Immature natural killer cell (primary cell): ENCODE results near the gene TSKU. TPM values are rescaled to one million over a fixed set of nuclear protein-coding genes. Genes with fewer than 3 reads are reported as not detected.

Experiments used
- DNase-seq, 3 donors: peaks; one replicate each; pipeline ENCODE4 v3.0.0; 2022; ENCODE audit warnings: mixed read lengths in 1 of 3
- H3K27ac Mint-ChIP-seq, 6 donors: one replicate each; pipeline ENCODE4 v1.8.0; 2020; ENCODE audit warnings: mixed read lengths in 6 of 6, mild to moderate bottlenecking in 5 of 6, inconsistent platforms in 4 of 6, moderate library complexity in 3 of 6
- H3K27me3 Mint-ChIP-seq, 3 donors: one replicate each; pipeline ENCODE4 v1.8.0; 2020 to 2021; ENCODE audit warnings: low read depth in 3 of 3, mild to moderate bottlenecking in 3 of 3, mixed read lengths in 3 of 3, moderate library complexity in 3 of 3, inconsistent platforms in 1 of 3
- H3K36me3 Mint-ChIP-seq, 3 donors: one replicate each; pipeline ENCODE4 v1.8.0; 2020; ENCODE audit warnings: mixed read lengths in 3 of 3, inconsistent platforms in 2 of 3, mild to moderate bottlenecking in 2 of 3
- H3K4me1 Mint-ChIP-seq, 2 donors: one replicate each; pipeline ENCODE4 v1.8.0; 2020; ENCODE audit warnings: inconsistent platforms in 2 of 2, mild to moderate bottlenecking in 2 of 2, mixed read lengths in 2 of 2, moderate library complexity in 1 of 2
- H3K4me3 Mint-ChIP-seq, 5 donors: one replicate each; pipeline ENCODE4 v1.8.0; 2020; ENCODE audit warnings: mild to moderate bottlenecking in 5 of 5, mixed read lengths in 5 of 5, inconsistent platforms in 3 of 5, moderate library complexity in 3 of 5
- H3K9me3 Mint-ChIP-seq, 6 donors: one replicate each; pipeline ENCODE4 v1.8.0; 2020; ENCODE audit warnings: mild to moderate bottlenecking in 6 of 6, mixed read lengths in 6 of 6, inconsistent platforms in 4 of 6, moderate library complexity in 3 of 6
- polyA plus RNA-seq, 3 donors: library from polyadenylated mRNA; unstranded; fragments of 300-500 nt; fragmentation: Illumina TruSeq; gene quantifications; one replicate each; pipeline ENCODE4 v1.2.3, GENCODE V29; 2021

TSKU gene
- polyA plus RNA-seq, 3 donors from 2014 or later: not detected

DNA sequence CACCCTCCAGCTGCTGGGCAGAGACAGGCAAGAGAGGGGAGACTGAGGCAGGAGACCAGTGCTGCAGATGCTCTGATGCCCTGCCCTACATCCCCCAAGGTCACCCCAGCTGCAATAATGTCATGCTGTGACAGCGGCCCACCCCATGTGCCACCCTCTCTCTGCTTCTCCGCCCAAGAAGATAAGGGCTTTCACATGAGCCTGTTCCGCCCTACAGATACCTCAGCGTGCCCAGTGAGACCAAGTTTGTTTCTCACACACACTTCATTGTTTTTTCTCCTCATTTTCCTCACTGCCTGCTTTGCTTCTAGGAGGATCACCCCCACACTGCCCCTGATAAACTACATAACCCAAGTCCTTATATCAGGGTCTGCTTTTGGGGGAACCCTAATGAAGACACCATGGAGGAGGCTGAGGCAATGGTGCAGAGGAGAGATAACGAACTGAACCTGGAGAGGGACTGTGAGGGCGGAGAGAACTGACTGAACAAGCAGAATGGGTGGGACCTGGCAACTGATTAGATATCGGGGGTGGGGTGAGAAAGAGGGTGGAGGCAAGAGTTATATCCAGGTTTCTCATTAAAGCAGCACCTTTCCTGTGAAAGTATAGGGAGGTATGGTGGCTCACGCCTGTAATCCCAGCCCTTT lies 37.5 kb upstream of the TSKU start:
- H3K27ac Mint-ChIP-seq: no peak overlapping the region
- no peak for DNase-seq
- H3K36me3 Mint-ChIP-seq: no peaks in the 10 kb centered on the region
- no peak overlapping the region for H3K4me3 Mint-ChIP-seq
- H3K27me3 Mint-ChIP-seq: peaks cover 2% of the 10 kb centered on the region in 3 donors
- no peaks in the 10 kb centered on the region for H3K9me3 Mint-ChIP-seq
- H3K4me1 Mint-ChIP-seq: no peaks in the 10 kb centered on the region

- no peaks in the 10 kb centered on the region for H3K9me3 Mint-ChIP-seq
- no peaks in the 10 kb centered on the region for H3K4me1 Mint-ChIP-seq
- H3K36me3 Mint-ChIP-seq: no peaks in the 10 kb centered on the region
- H3K27me3 Mint-ChIP-seq: peaks cover 2 to 4% (median 2%) of the 10 kb centered on the region in 3 donors
- no peak overlapping the region for H3K4me3 Mint-ChIP-seq
- H3K27ac Mint-ChIP-seq: no peak overlapping the region
- no peak for DNase-seq
These were observed 35.8 kb upstream of the TSKU start for GRCh38 chr11:76747153-76747914.

DNA sequence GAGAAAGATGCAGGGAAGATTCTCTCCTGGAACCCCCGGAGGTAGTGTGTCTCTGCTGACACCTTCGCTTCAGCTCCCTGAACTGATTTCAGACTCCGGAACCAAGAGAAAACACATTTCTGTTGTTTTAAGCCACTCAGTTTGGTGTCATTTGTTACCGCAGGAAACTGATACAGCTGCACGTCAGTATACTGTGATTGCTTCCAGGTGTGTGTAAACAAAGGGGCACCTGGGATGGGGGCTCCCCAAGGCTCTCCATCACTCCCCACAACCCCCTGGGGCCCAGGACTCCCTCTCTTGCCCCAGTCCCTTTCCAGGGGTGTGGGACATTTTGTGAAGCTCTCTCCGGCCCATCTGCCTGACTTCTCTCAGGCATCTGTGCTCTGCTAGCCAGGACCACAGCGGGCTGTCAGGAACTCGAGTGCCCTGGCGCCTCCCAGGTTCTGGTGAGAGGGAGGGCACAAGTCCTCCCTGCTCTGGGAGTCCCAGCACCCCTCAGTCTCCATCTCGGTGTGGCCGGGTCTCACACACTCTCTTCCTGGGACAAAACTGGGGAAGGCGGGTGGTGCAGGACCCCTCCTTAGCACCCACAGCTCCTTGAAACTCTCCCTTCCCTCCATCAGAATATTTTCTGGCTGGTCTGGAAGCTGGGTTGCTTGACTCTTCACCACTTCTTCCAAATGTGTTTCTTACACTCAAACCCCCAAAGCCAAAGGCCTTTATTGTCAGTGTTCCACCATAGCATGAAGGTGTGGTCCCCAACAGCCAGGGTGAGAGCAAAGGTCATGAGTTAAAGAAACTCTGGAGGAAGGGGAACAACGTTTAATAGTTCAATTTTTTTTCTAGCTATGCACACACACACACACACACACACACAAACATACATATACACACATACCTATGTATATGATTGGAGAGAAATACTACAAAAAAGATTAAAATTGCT lies 35.0 kb upstream of the TSKU start:
- no peak for DNase-seq
- no peaks in the 10 kb centered on the region for H3K9me3 Mint-ChIP-seq
- peaks cover 2 to 4% (median 2%) of the 10 kb centered on the region in 3 donors for H3K27me3 Mint-ChIP-seq
- no peak overlapping the region for H3K4me3 Mint-ChIP-seq
- H3K36me3 Mint-ChIP-seq: no peaks in the 10 kb centered on the region
- H3K4me1 Mint-ChIP-seq: no peaks in the 10 kb centered on the region
- no peak overlapping the region for H3K27ac Mint-ChIP-seq

DNA sequence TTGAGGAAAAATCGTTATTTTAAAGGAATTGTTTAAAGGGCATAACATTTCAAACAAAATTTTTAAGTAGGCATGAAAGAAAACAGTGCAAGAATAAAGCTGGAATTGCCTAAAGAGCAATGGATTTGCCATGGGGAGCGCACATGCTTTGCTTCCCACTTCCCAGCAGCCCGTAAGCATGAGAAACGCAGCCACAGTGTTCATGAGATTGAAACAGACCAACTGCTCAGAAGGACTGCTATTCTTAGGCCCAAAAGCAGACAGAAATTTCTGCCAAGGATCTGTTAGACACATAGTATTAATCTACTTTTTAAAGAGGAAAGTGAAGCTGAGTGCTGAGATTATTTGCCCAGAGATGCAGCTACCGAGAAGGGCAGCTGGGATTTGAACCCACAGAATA lies 34.2 kb upstream of the TSKU start:
- H3K4me3 Mint-ChIP-seq: no peak overlapping the region
- H3K36me3 Mint-ChIP-seq: no peaks in the 10 kb centered on the region
- H3K27ac Mint-ChIP-seq: no peak overlapping the region
- no peaks in the 10 kb centered on the region for H3K4me1 Mint-ChIP-seq
- peaks cover 2 to 5% (median 4%) of the 10 kb centered on the region in 3 donors for H3K27me3 Mint-ChIP-seq
- no peaks in the 10 kb centered on the region for H3K9me3 Mint-ChIP-seq
- DNase-seq: no peak

DNA sequence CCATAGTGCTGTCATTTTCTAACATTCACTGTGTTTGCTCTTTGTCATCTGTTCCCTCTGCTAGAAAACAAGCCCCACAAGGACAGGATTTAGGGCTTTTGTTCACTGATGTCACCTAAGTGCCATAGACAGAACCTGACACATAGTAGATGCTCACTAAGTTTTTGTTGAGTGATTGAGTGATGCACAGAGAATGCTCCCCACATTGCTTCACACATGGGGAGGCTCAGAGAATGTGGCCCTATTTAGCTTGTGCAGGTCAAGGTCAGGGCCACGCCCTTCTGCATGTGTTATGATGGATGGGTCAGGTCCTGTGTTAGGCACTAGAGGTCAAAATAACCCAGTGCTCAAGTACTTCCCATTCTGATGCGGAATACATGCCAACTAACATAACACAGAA lies 33.1 kb upstream of the TSKU start:
- no peak for DNase-seq
- Mint-ChIP-seq H3K27ac (no peak overlapping the region), H3K4me3 (no peak overlapping the region), H3K27me3 (peaks cover 2 to 5% (median 3%) of the 10 kb centered on the region in 3 donors), H3K9me3 (no peaks in the 10 kb centered on the region), H3K36me3 (no peaks in the 10 kb centered on the region), H3K4me1 (no peaks in the 10 kb centered on the region)

GRCh38 chr11:76750746-76751145 lies 32.4 kb upstream of the TSKU start:
- Mint-ChIP-seq H3K27me3 (peaks cover 1 to 5% (median 3%) of the 10 kb centered on the region in 3 donors), H3K36me3 (no peaks in the 10 kb centered on the region), H3K4me1 (no peaks in the 10 kb centered on the region), H3K9me3 (no peaks in the 10 kb centered on the region), H3K27ac (no peak overlapping the region), H3K4me3 (no peak overlapping the region)
- no peak for DNase-seq

DNA sequence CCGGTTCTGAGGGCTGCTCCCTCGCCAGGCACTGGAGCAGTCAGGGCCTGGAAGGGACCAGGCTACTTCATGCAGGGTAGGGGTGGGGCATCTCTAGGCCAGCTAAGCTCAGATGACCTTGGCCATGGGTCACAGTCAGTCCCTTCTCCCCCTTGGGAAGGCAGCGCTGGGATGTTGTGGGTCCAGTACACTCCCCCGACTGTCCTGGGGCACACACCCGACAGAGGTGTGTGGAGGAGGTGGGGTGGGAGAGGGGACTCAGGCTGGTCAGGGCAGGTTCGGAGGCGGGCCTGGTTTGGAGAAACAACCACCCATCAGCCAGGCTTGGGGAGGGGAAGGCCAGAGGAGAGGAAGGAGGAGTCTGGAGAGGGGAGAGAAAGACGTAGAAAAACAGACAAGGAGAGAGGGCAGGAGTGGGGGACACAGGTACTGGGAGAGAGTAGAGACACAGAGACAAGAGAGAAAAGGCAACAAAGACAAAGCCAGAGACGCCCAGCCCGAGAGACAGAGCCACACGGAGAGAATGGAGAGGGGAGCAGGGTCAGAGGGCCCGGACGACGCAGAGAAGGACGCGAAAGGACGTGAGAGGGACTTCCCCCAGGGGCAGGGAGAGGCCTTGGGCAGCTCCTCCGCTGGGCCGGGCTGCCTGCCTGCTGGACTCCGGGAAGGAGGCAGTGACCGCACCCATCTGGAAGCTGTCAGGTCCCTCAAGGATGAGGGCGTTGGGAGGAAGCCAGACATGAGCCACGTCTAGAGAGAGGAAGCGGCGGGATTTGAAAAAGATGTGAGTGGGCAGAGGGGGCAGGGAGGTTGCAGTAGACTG lies 30.6 kb upstream of the TSKU start:
- no peaks in the 10 kb centered on the region for H3K9me3 Mint-ChIP-seq
- no peak overlapping the region for H3K4me3 Mint-ChIP-seq
- no peaks in the 10 kb centered on the region for H3K4me1 Mint-ChIP-seq
- no peaks in the 10 kb centered on the region for H3K36me3 Mint-ChIP-seq
- no peak overlapping the region for H3K27ac Mint-ChIP-seq
- peaks cover 0 to 3% (median 2%) of the 10 kb centered on the region in 3 donors for H3K27me3 Mint-ChIP-seq
- DNase-seq: no peak

DNA sequence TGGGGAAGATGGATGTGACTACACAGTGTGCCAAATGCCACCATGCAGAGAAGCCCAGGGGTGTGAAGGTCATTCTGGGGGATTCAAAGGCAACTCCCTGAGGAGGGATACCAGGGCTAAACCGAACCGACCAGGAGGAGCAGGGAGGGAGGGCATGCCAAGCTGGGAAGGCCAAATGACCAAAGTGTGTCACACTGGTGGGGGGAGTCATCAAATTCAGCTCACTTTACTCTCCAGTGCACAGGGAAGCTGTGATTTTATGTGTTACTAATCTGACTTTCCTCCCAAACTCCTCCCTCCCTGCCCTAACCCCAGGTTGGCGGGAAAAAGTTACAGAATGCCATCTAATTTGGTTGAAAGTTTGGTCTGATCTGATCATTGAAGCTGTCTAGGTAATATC lies 29.7 kb upstream of the TSKU start:
- H3K9me3 Mint-ChIP-seq: no peaks in the 10 kb centered on the region
- no peaks in the 10 kb centered on the region for H3K36me3 Mint-ChIP-seq
- no peaks in the 10 kb centered on the region for H3K4me1 Mint-ChIP-seq
- no peak for DNase-seq
- peaks cover 0 to 3% (median 2%) of the 10 kb centered on the region in 3 donors for H3K27me3 Mint-ChIP-seq
- H3K4me3 Mint-ChIP-seq: no peak overlapping the region
- H3K27ac Mint-ChIP-seq: no peak overlapping the region

- peaks cover 0 to 3% (median 2%) of the 10 kb centered on the region in 3 donors for H3K27me3 Mint-ChIP-seq
- no peaks in the 10 kb centered on the region for H3K36me3 Mint-ChIP-seq
- no peaks in the 10 kb centered on the region for H3K9me3 Mint-ChIP-seq
- H3K4me3 Mint-ChIP-seq: no peak overlapping the region
- no peaks in the 10 kb centered on the region for H3K4me1 Mint-ChIP-seq
- no peak for DNase-seq
- H3K27ac Mint-ChIP-seq: no peak overlapping the region
These were observed 29.2 kb upstream of the TSKU start for GRCh38 chr11:76753950-76754349.

DNA sequence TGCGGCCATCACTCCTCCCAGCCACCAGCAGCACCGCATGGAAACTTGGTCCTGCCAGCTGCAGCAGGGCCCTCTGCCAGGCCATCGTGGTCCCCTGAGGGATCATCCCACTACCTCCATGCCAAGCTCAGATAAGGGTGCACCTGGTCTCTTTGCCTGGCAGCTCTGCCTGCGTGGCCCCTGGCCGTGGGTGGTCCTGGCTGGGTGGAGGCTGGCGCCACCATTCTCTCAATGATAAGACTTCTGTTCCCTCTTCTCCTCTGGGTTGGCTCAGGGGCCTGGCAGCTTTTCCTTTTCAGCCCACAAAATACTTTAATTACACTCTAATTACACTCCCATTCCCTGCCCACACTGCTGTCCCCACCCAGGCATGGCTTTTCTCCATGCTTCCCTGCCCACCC lies 26.8 kb upstream of the TSKU start:
- Mint-ChIP-seq H3K4me3 (no peak overlapping the region), H3K4me1 (no peaks in the 10 kb centered on the region), H3K27ac (no peak overlapping the region), H3K9me3 (no peaks in the 10 kb centered on the region), H3K36me3 (no peaks in the 10 kb centered on the region), H3K27me3 (peaks cover 0 to 3% (median 2%) of the 10 kb centered on the region in 3 donors)
- no peak for DNase-seq

DNA sequence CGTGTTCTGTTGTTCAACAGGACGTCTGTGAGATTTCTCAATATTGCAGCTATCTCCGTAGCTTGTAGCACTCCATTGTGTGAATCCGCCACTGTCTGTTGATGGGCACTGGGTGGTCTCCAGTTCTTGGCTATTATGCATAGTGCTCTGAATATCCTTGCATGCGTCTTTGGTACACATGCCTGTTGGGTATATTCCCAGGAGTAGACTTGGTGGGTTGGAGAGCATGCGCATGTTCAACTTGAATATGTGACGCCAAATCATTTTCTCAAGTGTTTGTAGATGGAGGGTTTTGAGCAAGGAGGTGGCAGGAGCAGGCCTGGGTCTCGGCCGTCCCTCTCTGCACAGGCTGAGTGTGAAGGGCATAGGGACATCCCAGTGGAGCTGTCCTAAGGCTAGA lies 24.8 kb upstream of the TSKU start:
- Mint-ChIP-seq H3K9me3 (no peaks in the 10 kb centered on the region), H3K27me3 (peaks cover 0 to 2% (median 1%) of the 10 kb centered on the region in 3 donors), H3K36me3 (no peaks in the 10 kb centered on the region), H3K27ac (no peak overlapping the region), H3K4me1 (no peaks in the 10 kb centered on the region), H3K4me3 (no peak overlapping the region)
- DNase-seq: no peak

GRCh38 chr11:76759092-76759491 lies 24.1 kb upstream of the TSKU start:
- H3K4me3 Mint-ChIP-seq: no peak overlapping the region
- H3K27me3 Mint-ChIP-seq: peaks cover 0 to under 1% (median 0%) of the 10 kb centered on the region in 3 donors

GRCh38 chr11:76759517-76759916 lies 23.6 kb upstream of the TSKU start:
- no peak overlapping the region for H3K27ac Mint-ChIP-seq
- no peaks in the 10 kb centered on the region for H3K4me1 Mint-ChIP-seq
- H3K9me3 Mint-ChIP-seq: no peaks in the 10 kb centered on the region
- H3K4me3 Mint-ChIP-seq: no peak overlapping the region
- no peaks in the 10 kb centered on the region for H3K27me3 Mint-ChIP-seq
- DNase-seq: no peak
- H3K36me3 Mint-ChIP-seq: no peaks in the 10 kb centered on the region

More at GRCh38 chr11:76759092-76759491, 24.1 kb upstream of the TSKU start:
- no peak overlapping the region for H3K27ac Mint-ChIP-seq
- H3K4me1 Mint-ChIP-seq: no peaks in the 10 kb centered on the region
- DNase-seq: no peak
- H3K36me3 Mint-ChIP-seq: no peaks in the 10 kb centered on the region
- no peaks in the 10 kb centered on the region for H3K9me3 Mint-ChIP-seq
